IMR-90 (cell line): Measurements from ENCODE around the gene CREG1. TPM values are rescaled to one million over a fixed set of nuclear protein-coding genes. Genes with fewer than 3 reads are reported as not detected.

ENCODE experiments used
- ATAC-seq: fragments of 200-7000 bp; cut with Tn5 transposase; 2 replicates; pipeline ENCODE4 v1.9.1; 2020; ENCODE audit warnings: low read depth, mild to moderate bottlenecking, moderate library complexity
- BruUV-seq: library from RNA; stranded (reverse); fragments of 400-500 nt; replicated peaks from 2 replicates; lab custom pipeline; 2021; lab: Mats Ljungman, UMichigan
- CTCF ChIA-PET: fragments of 300-600 bp; formaldehyde crosslinking; extraction: SDS; loops from one replicate; lab custom pipeline; 2021; ENCODE audit warnings: antibody characterized with exemption; lab: Yijun Ruan, JAX
- POLR2A ChIA-PET: fragments of 300-600 bp; sonication (Branson Sonifier 250); formaldehyde crosslinking; loops from one replicate; lab custom pipeline; 2022; ENCODE audit warnings: antibody characterized with exemption; ENCODE audit not compliant: unreplicated experiment; lab: Charles Lee
- DNase-seq: peaks from one replicate; pipeline ENCODE4 v3.0.0; 2013
- H2AFZ ChIP-seq: replicated peaks from 2 replicates; pipeline ENCODE3; 2013; ENCODE audit warnings: low read length, mild to moderate bottlenecking; ENCODE audit not compliant: poor library complexity
- H2AK5ac ChIP-seq: 2 replicates; pipeline ENCODE4 v1.6.1; 2013; ENCODE audit warnings: low read depth, low read length, inconsistent platforms
- H2AK9ac ChIP-seq: replicated peaks from 2 replicates; pipeline ENCODE3; 2013; ENCODE audit warnings: mild to moderate bottlenecking, low read depth, low read length, moderate library complexity; ENCODE audit not compliant: poor library complexity
- H2BK120ac ChIP-seq: 2 replicates; pipeline ENCODE4 v1.6.1; 2013; ENCODE audit warnings: low read depth, low read length, inconsistent platforms
- H2BK15ac ChIP-seq: 3 replicates; pipeline ENCODE4 v1.6.1; 2013; ENCODE audit warnings: low read depth, low read length, inconsistent platforms
- H2BK20ac ChIP-seq: 2 replicates; pipeline ENCODE4 v1.6.1; 2013; ENCODE audit warnings: low read depth, mild to moderate bottlenecking, inconsistent platforms, low read length, moderate library complexity
- H2BK5ac ChIP-seq: 2 replicates; pipeline ENCODE4 v1.6.1; 2013; ENCODE audit warnings: mild to moderate bottlenecking, low read depth, low read length, inconsistent platforms; ENCODE audit not compliant: poor library complexity, severe bottlenecking
- H3K14ac ChIP-seq: replicated peaks from 2 replicates; pipeline ENCODE4 v1.6.1; 2013; ENCODE audit warnings: low read depth, low read length, inconsistent platforms
- H3K18ac ChIP-seq: 2 replicates; pipeline ENCODE4 v1.6.1; 2013; ENCODE audit warnings: low read depth, low read length, control low read depth
- H3K23ac ChIP-seq: 2 replicates; pipeline ENCODE4 v1.6.1; 2013; ENCODE audit warnings: low read depth, low read length, inconsistent platforms
- H3K27ac ChIP-seq: 2 replicates; pipeline ENCODE4 v1.5.1; 2013; ENCODE audit warnings: mild to moderate bottlenecking, control low read depth, low read length; ENCODE audit not compliant: insufficient read depth
- H3K27me3 ChIP-seq: 2 replicates; pipeline ENCODE4 v1.6.1; 2013; ENCODE audit warnings: low read length; ENCODE audit not compliant: control insufficient read depth, insufficient read depth
- H3K36me3 ChIP-seq: 2 replicates; pipeline ENCODE4 v1.6.1; 2013; ENCODE audit warnings: low read length, mixed read lengths; ENCODE audit not compliant: control insufficient read depth, insufficient read depth
- H3K4ac ChIP-seq: 2 replicates; pipeline ENCODE4 v1.6.1; 2013; ENCODE audit warnings: low read depth, low read length, inconsistent platforms
- H3K4me1 ChIP-seq: 2 replicates; pipeline ENCODE4 v1.6.1; 2013; ENCODE audit warnings: low read length, mixed read lengths; ENCODE audit not compliant: control insufficient read depth, insufficient read depth
- H3K4me2 ChIP-seq: 2 replicates; pipeline ENCODE4 v1.6.1; 2013; ENCODE audit warnings: low read depth, mild to moderate bottlenecking, control low read depth, low read length, moderate library complexity
- H3K4me3 ChIP-seq: 2 replicates; pipeline ENCODE4 v1.5.1; 2013; ENCODE audit warnings: low read depth, mild to moderate bottlenecking, control low read depth, low read length, moderate library complexity; ENCODE audit not compliant: insufficient read depth
- H3K56ac ChIP-seq: 2 replicates; pipeline ENCODE4 v1.6.1; 2013; ENCODE audit warnings: low read length, inconsistent platforms; ENCODE audit not compliant: insufficient read depth; ENCODE audit errors: extremely low read depth
- H3K79me1 ChIP-seq, 2 experiments: 2 replicates each; pipeline ENCODE4 v1.6.1; 2013; ENCODE audit warnings: low read length in 2 of 2, inconsistent platforms in 1 of 2, low read depth in 1 of 2
- H3K9ac ChIP-seq: 2 replicates; pipeline ENCODE4 v1.6.1; 2013; ENCODE audit warnings: low read depth, low read length, control low read depth
- H3K9me1 ChIP-seq: 2 replicates; pipeline ENCODE4 v1.6.1; 2013; ENCODE audit warnings: low read length, inconsistent platforms; ENCODE audit not compliant: insufficient read depth
- H3K9me3 ChIP-seq: 2 replicates; pipeline ENCODE4 v1.6.1; 2013; ENCODE audit warnings: low read length; ENCODE audit not compliant: control insufficient read depth, insufficient read depth
- H4K20me1 ChIP-seq: 2 replicates; pipeline ENCODE4 v1.6.1; 2013; ENCODE audit warnings: low read length, inconsistent platforms; ENCODE audit not compliant: insufficient read depth
- H4K5ac ChIP-seq: 2 replicates; pipeline ENCODE4 v1.6.1; 2013; ENCODE audit warnings: mild to moderate bottlenecking, low read depth, low read length, control low read depth
- H4K8ac ChIP-seq, 2 experiments: 2 replicates each; pipeline ENCODE4 v1.6.1; 2013; ENCODE audit warnings: low read depth in 2 of 2, low read length in 2 of 2, control low read depth in 1 of 2, inconsistent platforms in 1 of 2
- H4K91ac ChIP-seq: 2 replicates; pipeline ENCODE4 v1.6.1; 2013; ENCODE audit warnings: low read depth, low read length, inconsistent platforms; ENCODE audit not compliant: insufficient read depth
- MXI1 ChIP-seq: IDR thresholded peaks from 2 replicates; pipeline ENCODE4 v1.6.1; 2012; ENCODE audit warnings: low read depth, mild to moderate bottlenecking, low read length, moderate library complexity, borderline replicate concordance
- WGBS, 2 experiments: methylation state at CpG; one replicate each; pipeline versions ENCODE4 v1.1.5 to v1.1.7; 2013; ENCODE audit warnings: missing lambda C conversion rate in 2 of 2; ENCODE audit not compliant: insufficient read length in 1 of 2; ENCODE audit errors: extremely low coverage in 2 of 2; 5-methylcytosine and 5-hydroxymethylcytosine counted together
- dilution Hi-C: fragments of 300-500 bp; cut with HindIII; formaldehyde crosslinking; loops from one replicate; pipeline ENCODE4 v1.14.3; 2018; ENCODE audit warnings: low sequenced_read_pairs; ENCODE audit not compliant: unreplicated experiment
- in situ Hi-C: fragments of 300-500 bp; cut with MboI; formaldehyde crosslinking; loops from 3 replicates; pipeline ENCODE4 v1.14.3; 2019; ENCODE audit warnings: low sequenced_read_pairs, inconsistent platforms, mixed read lengths
- intact Hi-C: fragments of 100-400 bp; cut with micrococcal nuclease; formaldehyde crosslinking; loops from 2 replicates; pipeline ENCODE4 v1.10.0; 2022
- polyA plus RNA-seq, 3 experiments: library from polyadenylated mRNA; depleted of rRNA; stranded (reverse); fragments of >200 nt; gene quantifications; 2 replicates each; pipeline ENCODE4 v1.2.3, GENCODE V29; 2012; ENCODE audit warnings: low replicate concordance in 1 of 3
- total RNA-seq: library from RNA; depleted of rRNA; stranded (reverse); fragments of >200 nt; gene quantifications from 2 replicates; pipeline ENCODE4 v1.2.3, GENCODE V29; 2012

CREG1 gene
- total and polyA plus RNA-seq, 2 of the 4 experiments (the other 2 are of a cell fraction): 2.9 to 6.4 TPM

- H2BK15ac ChIP-seq: no peak overlapping the region
- H4K20me1 ChIP-seq: no peaks in the 10 kb centered on the region
- no peak overlapping the region for H2AK5ac ChIP-seq
- in situ Hi-C loops (no loop called here), intact Hi-C loops (no loop called here), dilution Hi-C loops (no loop called here)
- no peak overlapping the region for H3K9ac ChIP-seq
- H3K9me3 ChIP-seq: no peaks in the 10 kb centered on the region
- no peak overlapping the region for H3K4me2 ChIP-seq
- 90% methylated on average over 4 of the region's 5 CpGs; no CpG with 5 or more reads in 1 of the 2 experiments for WGBS, 2 experiments
- CTCF ChIA-PET: no interaction called here
- TF ChIP-seq MXI1: no peak
- no peak for DNase-seq
- H3K9me1 ChIP-seq: no peaks in the 10 kb centered on the region
- H4K5ac ChIP-seq: no peak overlapping the region
- H2BK20ac ChIP-seq: no peak overlapping the region
- H3K14ac ChIP-seq: no peak overlapping the region
- no peak overlapping the region for H2BK5ac ChIP-seq
- no peaks in the 10 kb centered on the region for H3K36me3 ChIP-seq
- no peak overlapping the region for H4K91ac ChIP-seq
- no peak overlapping the region for H3K27ac ChIP-seq
- no TSS peak for BruUV-seq
- no peak overlapping the region for H2BK120ac ChIP-seq
- H2AFZ ChIP-seq: no peak overlapping the region
- peaks cover 2% of the 10 kb centered on the region; the same call in 1 of the 2 replicates for H3K27me3 ChIP-seq
- H3K4me3 ChIP-seq: no peak overlapping the region
- POLR2A ChIA-PET: no interaction called here
- H3K4me1 ChIP-seq: no peaks in the 10 kb centered on the region
- H3K4ac ChIP-seq: no peak overlapping the region
- no peak overlapping the region for H3K56ac ChIP-seq
- ATAC-seq: no peak
- no peak overlapping the region for H4K8ac ChIP-seq
- H3K18ac ChIP-seq: no peak overlapping the region
- H3K79me1 ChIP-seq: no peaks in the 10 kb centered on the region
- no peak overlapping the region for H2AK9ac ChIP-seq
- no peak overlapping the region for H3K23ac ChIP-seq
Observed at GRCh38 chr1:167522246-167522645, 31.3 kb downstream of the CREG1 start.
